Loucy (cell line): Measurements from ENCODE around the gene XPNPEP1.

Experiments used
- CTCF ChIP-seq: fragments of 200-600 bp; sonication (generic); conservative IDR thresholded peaks from 2 replicates; pipeline ENCODE4 v1.5.1; 2014; ENCODE audit warnings: mild to moderate bottlenecking, antibody characterized with exemption, low read length
- EZH2phosphoT487 ChIP-seq: fragments of 200-600 bp; IDR thresholded peaks from 2 replicates; pipeline ENCODE4 v1.6.1; 2018; ENCODE audit warnings: antibody characterized with exemption, mild to moderate bottlenecking, moderate library complexity, borderline replicate concordance

- no peak for TF ChIP-seq CTCF
- no peak for TF ChIP-seq EZH2phosphoT487
These were observed 47.2 kb downstream of the XPNPEP1 start for GRCh38 chr10:109875828-109876821.
